HL-60/S4 (cell line): ENCODE results near the gene PTAR1.

Experiments
- in situ Hi-C: fragments of 300-500 bp; cut with MboI; formaldehyde crosslinking; loops from 2 replicates; pipeline ENCODE4 v1.14.3; 2022; ENCODE audit warnings: low sequenced_read_pairs

Gene PTAR1

DNA sequence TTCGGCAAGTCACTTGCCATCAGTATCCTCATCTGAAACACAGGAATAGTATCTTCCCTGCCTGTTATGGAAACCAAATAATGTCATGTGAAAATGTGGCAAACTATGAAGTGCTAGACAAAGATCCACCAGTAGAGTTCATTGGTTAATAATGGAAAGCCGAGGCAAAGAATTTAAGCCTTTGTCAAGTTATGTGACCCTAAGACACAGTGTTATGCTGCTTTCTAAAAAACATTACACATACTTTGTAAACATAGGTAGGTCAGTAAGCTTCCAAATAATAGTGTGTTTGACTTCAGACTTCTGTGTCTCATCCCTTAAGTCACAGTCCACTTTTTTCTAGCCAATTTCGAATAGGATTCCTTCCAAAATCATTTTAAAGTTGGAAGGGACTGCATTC, 6.0 kb downstream of the PTAR1 start:
- in situ Hi-C loops: no loop called here

GRCh38 chr9:69750085-69750484, 9.7 kb downstream of the PTAR1 start:
- in situ Hi-C loops: no loop called here

GRCh38 chr9:69748304-69748703, 11.5 kb downstream of the PTAR1 start:
- in situ Hi-C loops: no loop called here

- in situ Hi-C loops: no loop called here
These were observed 12.8 kb downstream of the PTAR1 start for GRCh38 chr9:69746859-69747560.

DNA sequence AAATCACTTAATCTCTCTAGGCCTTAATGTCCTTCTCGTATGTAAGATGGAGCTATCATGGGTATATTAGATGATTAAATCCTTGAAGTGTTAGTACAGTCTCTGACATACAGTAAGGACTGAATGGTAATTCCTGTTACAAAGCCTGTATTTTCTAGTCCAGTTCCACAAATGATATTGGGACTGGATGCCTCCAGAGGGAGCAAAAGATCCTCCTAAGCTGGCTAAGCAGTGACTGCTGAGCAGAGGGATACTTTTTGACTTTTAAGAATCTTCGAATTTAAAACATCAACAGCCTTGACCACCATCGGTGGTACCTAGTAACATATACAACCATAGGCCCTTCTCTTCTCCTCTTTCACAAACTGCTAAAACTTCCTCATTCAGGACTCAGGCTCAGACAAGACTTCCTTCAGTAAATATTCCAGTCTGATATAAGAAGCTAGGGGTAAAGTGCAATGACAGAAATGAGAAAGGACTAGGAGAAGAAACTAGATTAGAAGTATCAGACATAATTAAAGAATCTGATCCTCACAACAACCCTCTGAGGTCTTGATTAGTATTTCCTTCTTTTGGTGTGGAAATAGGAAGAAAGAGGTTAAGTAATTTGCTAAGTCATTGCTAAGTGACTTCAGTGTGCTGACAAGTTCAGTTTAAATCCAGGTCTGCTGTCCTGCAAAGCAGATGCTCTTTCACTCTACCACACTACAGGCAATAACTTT, 13.9 kb downstream of the PTAR1 start:
- in situ Hi-C loops: no loop called here

DNA sequence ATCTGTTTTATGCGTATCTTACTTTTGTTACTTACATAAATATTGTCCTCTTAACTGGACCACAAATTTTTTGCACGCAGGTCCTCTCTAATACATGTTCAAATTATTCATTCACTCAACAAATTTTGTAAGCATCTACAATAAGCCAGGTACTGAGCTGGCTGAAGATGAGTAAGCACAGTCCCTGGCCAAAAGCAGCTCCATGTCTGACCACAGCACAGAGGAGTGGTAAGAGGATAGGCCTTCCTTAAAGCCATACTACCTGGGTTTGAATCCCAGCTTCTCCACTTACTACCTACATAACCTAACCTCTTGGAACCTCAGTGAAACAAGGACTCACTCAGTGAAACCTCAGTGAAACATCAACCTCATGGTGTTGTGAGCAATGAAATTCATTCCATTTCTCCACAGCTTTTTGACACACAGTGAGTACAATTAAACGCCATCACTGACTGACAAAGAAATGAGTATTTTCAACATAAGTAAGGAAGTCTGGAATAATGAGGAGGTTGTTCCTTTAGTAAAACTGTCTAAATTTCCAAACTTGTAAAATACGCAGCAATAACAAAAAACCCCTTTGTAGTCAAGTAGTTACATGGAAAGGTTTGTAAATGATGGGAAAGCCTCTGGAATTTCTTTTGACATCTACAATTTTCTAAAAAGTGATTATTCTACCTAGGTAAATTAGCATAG, 15.0 kb downstream of the PTAR1 start:
- in situ Hi-C loops: no loop called here

DNA sequence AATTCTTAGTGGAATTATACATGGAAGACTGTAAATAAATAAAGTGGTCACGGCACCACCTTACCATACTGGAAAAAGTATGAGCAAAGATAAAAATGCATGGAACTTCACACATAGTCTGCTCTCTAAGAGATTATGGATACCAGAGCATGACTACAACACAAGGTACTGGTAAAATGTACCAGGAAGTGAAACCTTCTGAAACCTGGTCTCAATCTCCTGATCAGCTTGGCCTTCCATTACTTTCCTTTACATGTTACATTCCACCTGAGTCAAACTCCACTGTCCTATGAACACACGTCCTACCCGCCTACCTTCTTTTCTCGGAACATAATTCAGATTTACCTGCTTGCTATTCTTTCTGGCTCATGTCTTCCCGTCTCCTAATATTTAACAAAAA, 15.9 kb downstream of the PTAR1 start:
- in situ Hi-C loops: no loop called here

- in situ Hi-C loops: no loop called here
These were observed 18.8 kb downstream of the PTAR1 start for GRCh38 chr9:69740872-69741505.

DNA sequence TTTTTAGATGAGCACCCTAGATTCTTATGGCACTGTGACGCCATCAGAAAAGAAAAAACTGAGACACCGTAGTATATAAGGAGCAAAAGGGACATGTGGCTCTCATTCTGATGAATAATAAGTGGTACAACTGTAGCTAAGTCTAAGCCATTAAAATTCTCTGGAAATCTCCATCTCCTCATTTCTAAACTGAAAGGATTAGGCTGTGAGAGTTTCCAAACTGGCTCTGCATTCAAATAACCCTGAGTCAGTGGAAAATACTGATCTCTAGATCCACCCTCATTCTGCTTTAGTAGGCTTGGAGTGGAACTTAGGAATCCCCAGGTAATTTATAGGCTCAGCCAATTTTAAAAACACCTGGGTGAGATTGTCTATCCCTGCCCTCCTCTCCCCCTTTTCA, 28.5 kb downstream of the PTAR1 start:
- in situ Hi-C loops: no loop called here

DNA sequence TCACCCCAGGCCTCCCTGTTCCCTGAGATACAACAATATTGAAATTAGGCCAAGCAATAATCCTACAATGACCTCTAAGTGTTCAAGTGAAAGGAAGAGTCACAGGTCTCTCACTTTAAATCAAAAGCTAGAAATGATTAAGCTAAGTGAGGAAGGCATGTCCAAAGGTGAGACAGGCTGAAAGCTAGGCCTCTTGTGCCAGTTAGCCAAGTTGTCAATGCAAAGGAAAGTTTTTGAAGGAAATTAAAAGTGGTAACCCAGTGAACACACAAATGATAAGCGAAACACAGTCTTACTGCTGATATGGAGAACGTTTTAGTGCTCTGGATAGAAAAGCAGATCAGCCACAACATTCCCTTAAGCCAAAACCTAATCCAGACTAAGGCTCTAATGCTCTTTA, 39.8 kb downstream of the PTAR1 start:
- in situ Hi-C loops: no loop called here

- in situ Hi-C loops: no loop called here
These were observed 40.4 kb downstream of the PTAR1 start for GRCh38 chr9:69719367-69719766.

DNA sequence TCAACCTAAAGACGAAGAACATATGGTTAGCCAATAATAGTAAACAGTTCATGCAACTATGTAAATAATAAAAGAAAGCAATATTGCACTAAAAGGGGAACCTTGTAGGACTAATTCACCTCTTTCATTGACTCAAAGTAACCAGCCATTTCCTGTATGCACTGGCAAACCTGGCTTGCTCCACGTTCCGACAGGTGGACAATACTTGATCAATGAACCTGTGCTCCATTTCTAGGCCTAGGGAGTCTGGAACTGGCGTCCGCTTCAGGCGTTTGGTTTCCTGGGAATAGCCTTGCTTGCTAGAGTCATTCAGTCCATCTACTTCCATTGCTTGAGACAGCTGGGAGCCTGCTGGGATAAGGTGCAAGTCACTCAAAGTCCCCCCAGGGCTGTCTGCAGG, 41.6 kb downstream of the PTAR1 start:
- in situ Hi-C loops: no loop called here

GRCh38 chr9:69715825-69716224, 44.0 kb downstream of the PTAR1 start:
- in situ Hi-C loops: no loop called here

DNA sequence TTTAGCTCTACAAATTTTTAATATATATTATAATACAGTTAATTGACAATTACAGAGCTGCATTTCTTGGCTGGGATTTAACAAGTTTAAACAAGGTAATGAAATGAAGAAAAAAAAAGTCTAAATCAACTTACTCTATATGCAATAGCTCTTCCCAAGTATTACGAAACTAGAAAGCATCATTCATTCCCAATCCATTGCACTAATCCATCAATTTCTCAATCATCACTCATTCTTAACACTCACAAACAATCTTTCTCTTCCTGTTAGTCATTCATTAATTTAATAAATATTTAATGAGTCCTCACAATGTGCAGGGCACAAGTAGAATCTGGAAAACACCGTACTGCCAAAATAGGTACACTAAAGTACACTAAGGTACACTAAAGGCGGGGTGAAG, 44.7 kb downstream of the PTAR1 start:
- in situ Hi-C loops: no loop called here

- in situ Hi-C loops: no loop called here
These were observed 62.3 kb downstream of the PTAR1 start for GRCh38 chr9:69697475-69697874.

DNA sequence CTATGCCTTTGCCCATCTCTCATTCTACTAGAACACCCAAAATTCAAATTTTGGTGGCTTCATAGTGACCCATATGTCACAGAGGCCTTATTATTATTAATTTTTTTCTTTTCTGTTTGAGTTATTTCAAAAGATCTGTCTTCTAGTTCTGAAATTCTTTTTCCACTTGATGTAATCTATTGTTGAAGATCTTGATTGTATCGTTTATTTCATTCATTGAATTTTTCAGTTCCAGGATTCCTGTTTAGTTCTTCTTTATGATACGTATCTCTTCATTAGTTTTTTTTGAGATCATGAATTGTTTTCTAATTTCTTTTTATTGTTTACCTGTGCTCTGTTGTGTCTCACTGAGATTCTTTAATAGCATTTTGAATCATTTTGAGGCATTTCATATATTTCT, 63.0 kb downstream of the PTAR1 start:
- in situ Hi-C loops: no loop called here

- in situ Hi-C loops: no loop called here
These were observed 69.7 kb downstream of the PTAR1 start for GRCh38 chr9:69689991-69690538.

- in situ Hi-C loops: no loop called here
These were observed 75.9 kb downstream of the PTAR1 start for GRCh38 chr9:69683927-69684326.

DNA sequence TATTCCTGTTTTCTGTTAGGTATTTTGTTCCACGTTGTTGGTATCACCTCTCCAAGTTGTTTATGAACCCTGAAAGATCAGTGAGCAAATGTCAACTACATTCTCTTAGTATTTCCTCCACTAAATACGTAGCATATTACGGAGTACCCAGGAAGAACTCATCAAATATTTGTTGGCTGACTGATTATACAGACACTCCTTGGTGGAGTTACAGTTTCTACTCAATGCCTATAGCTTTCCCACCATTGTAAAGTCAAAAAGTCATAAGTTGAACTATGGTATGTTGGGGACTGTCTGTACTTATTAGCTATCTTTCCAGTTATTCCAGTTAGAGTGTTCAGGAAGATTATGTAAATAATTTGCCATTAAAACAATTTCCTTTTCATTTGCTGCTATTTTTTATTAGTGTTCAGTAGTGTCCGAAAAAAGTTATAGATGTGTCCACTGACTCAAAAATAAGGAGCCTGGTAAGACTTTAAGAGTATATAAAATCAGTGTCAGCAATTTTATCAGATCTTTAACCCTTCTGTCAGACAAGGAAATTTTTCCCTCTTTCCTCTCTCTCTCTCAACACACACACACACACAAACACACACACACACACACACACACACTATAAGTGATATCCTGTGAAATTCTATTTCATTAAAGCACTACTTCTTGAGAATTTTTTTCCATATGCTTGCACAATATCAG, 80.8 kb downstream of the PTAR1 start:
- in situ Hi-C loops: no loop called here

- in situ Hi-C loops: no loop called here
These were observed 81.9 kb downstream of the PTAR1 start for GRCh38 chr9:69677931-69678330.

- in situ Hi-C loops: no loop called here
These were observed 84.2 kb downstream of the PTAR1 start for GRCh38 chr9:69675563-69675962.
